HFFc6 (cell line): ENCODE results near the gene VEPH1. TPM values are rescaled to one million over a fixed set of nuclear protein-coding genes. Genes with fewer than 3 reads are reported as not detected.

Experiments
- DNase-seq: peaks from one replicate; pipeline ENCODE4 v3.0.0-alpha.2; 2018
- H3K27ac Mint-ChIP-seq: 2 replicates; pipeline ENCODE4 v1.8.0; 2020; ENCODE audit warnings: mild to moderate bottlenecking, mixed read lengths
- H3K27me3 Mint-ChIP-seq: 2 replicates; pipeline ENCODE4 v1.8.0; 2021; ENCODE audit warnings: mild to moderate bottlenecking, moderate library complexity, mixed read lengths; ENCODE audit not compliant: insufficient read depth
- H3K36me3 Mint-ChIP-seq: 2 replicates; pipeline ENCODE4 v1.8.0; 2021; ENCODE audit warnings: low read depth, mixed read lengths
- H3K4me1 Mint-ChIP-seq: 2 replicates; pipeline ENCODE4 v1.8.0; 2020; ENCODE audit warnings: low read depth, mixed read lengths
- H3K4me3 Mint-ChIP-seq: 2 replicates; pipeline ENCODE4 v1.8.0; 2020; ENCODE audit warnings: mild to moderate bottlenecking, moderate library complexity, mixed read lengths
- H3K9me3 Mint-ChIP-seq: 2 replicates; pipeline ENCODE4 v1.8.0; 2020; ENCODE audit warnings: mild to moderate bottlenecking, mixed read lengths
- total RNA-seq, 6 experiments: library from RNA; stranded (reverse); fragmentation: NEBNext Ultra II Directional; extraction: Animal tissue kit (Norgen Biotek cat#: 25700); gene quantifications; 2 replicates in 1 of 6; 3 replicates in 5 of 6; pipeline ENCODE4 v1.2.3, GENCODE V29; 2021
- TF ChIP-seq, protein P1 (sequence below): fragments of 200-600 bp; sonication (generic); IDR thresholded peaks from 2 replicates; pipeline ENCODE4 v1.5.0; 2021; ENCODE audit warnings: antibody characterized with exemption, mild to moderate bottlenecking

VEPH1 gene
- total RNA-seq, 6 experiments from 2014 or later = 33.3 to 72.7 (median 63.8) TPM

- H3K36me3 Mint-ChIP-seq = peaks cover 47% of the 10 kb centered on the region
- H3K9me3 Mint-ChIP-seq = no peaks in the 10 kb centered on the region
- H3K4me1 Mint-ChIP-seq = peaks cover 75% of the 10 kb centered on the region
- H3K4me3 Mint-ChIP-seq = no peak overlapping the region
- TF ChIP-seq, protein P1, sequence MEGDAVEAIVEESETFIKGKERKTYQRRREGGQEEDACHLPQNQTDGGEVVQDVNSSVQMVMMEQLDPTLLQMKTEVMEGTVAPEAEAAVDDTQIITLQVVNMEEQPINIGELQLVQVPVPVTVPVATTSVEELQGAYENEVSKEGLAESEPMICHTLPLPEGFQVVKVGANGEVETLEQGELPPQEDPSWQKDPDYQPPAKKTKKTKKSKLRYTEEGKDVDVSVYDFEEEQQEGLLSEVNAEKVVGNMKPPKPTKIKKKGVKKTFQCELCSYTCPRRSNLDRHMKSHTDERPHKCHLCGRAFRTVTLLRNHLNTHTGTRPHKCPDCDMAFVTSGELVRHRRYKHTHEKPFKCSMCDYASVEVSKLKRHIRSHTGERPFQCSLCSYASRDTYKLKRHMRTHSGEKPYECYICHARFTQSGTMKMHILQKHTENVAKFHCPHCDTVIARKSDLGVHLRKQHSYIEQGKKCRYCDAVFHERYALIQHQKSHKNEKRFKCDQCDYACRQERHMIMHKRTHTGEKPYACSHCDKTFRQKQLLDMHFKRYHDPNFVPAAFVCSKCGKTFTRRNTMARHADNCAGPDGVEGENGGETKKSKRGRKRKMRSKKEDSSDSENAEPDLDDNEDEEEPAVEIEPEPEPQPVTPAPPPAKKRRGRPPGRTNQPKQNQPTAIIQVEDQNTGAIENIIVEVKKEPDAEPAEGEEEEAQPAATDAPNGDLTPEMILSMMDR = no peak
- DNase-seq = no peak
- peak overlapping the region; percentile 72 for H3K27ac Mint-ChIP-seq
- H3K27me3 Mint-ChIP-seq = no peaks in the 10 kb centered on the region; the same call in 1 of the 2 replicates
Measured at GRCh38 chr3:157467200-157467599, 36.0 kb downstream of the VEPH1 start.

- TF ChIP-seq, protein P1 = no peak
- H3K4me1 Mint-ChIP-seq = peaks cover 74% of the 10 kb centered on the region
- DNase-seq = no peak
- H3K27me3 Mint-ChIP-seq = no peaks in the 10 kb centered on the region; the same call in 1 of the 2 replicates
- H3K36me3 Mint-ChIP-seq = peaks cover 51% of the 10 kb centered on the region
- no peak overlapping the region for H3K27ac Mint-ChIP-seq
- H3K4me3 Mint-ChIP-seq = no peak overlapping the region
- H3K9me3 Mint-ChIP-seq = no peaks in the 10 kb centered on the region
Measured at GRCh38 chr3:157465741-157466140, 37.5 kb downstream of the VEPH1 start.

- no peaks in the 10 kb centered on the region; the same call in 1 of the 2 replicates for H3K27me3 Mint-ChIP-seq
- DNase-seq = peak; percentile 57
Measured at GRCh38 chr3:157464321-157464720, 38.9 kb downstream of the VEPH1 start.

DNA sequence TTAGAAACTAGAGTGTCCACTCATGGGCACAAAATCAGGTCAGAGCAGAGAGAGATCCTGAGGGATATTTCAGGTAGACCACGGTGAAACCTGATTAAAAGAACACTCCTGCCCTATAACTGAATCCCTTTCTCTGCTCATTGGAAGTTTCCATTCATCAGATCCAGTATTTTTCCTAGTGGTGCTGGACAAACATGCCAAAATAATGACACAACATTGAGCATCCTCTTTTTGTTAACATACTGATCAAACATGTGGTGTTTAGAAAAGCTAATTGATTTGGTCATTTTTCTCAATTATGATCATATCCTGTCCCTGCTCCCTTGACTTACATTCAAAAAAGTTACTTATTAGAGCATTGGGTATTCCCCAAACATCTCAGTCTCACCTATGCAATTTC is 39.4 kb downstream of the VEPH1 start:
- H3K27me3 Mint-ChIP-seq = no peaks in the 10 kb centered on the region; the same call in 1 of the 2 replicates
- no peak for DNase-seq
- H3K4me1 Mint-ChIP-seq = peaks cover 84% of the 10 kb centered on the region
- TF ChIP-seq, protein P1 = no peak
- H3K4me3 Mint-ChIP-seq = peak overlapping the region; percentile 33; the same call in 1 of the 2 replicates
- peak overlapping the region; percentile 77 for H3K27ac Mint-ChIP-seq
- peaks cover 53% of the 10 kb centered on the region for H3K36me3 Mint-ChIP-seq
- no peaks in the 10 kb centered on the region for H3K9me3 Mint-ChIP-seq

More at GRCh38 chr3:157464321-157464720, 38.9 kb downstream of the VEPH1 start:
- peaks cover 55% of the 10 kb centered on the region for H3K36me3 Mint-ChIP-seq
- H3K4me3 Mint-ChIP-seq = peak overlapping the region; percentile 33; the same call in 1 of the 2 replicates
- no peaks in the 10 kb centered on the region for H3K9me3 Mint-ChIP-seq
- TF ChIP-seq, protein P1 = no peak
- peak overlapping the region; percentile 77 for H3K27ac Mint-ChIP-seq
- peaks cover 86% of the 10 kb centered on the region for H3K4me1 Mint-ChIP-seq

DNA sequence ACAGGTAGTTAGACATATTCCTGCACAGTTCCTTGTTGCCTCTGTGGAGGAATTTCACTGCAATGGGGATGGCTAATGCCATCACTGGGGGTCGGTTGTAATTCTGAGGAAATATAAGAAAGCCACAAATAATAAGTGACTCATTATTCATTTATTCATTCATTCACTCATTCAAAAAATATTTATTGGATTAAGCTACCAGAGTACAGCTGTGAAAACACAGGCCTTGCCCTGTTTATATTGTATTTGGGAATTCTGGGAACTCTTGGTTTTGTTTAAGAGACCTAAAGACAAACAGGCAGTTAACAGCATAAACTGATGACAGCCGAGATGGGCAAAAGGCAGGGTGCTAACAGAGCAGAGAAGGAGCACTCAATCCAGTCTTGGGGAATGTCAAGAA is 43.0 kb downstream of the VEPH1 start:
- peak; percentile 51 for DNase-seq
- Mint-ChIP-seq H3K4me3 (peak overlapping the region; percentile 54), H3K9me3 (no peaks in the 10 kb centered on the region), H3K36me3 (peaks cover 66% of the 10 kb centered on the region), H3K4me1 (peaks cover 54% of the 10 kb centered on the region), H3K27ac (peak overlapping the region; percentile 60), H3K27me3 (no peaks in the 10 kb centered on the region)
- TF ChIP-seq, protein P1 = no peak

- Mint-ChIP-seq H3K36me3 (peaks cover 69% of the 10 kb centered on the region), H3K27me3 (no peaks in the 10 kb centered on the region), H3K27ac (no peak overlapping the region; the same call in 1 of the 2 replicates), H3K9me3 (no peaks in the 10 kb centered on the region), H3K4me3 (peak overlapping the region; percentile 2; the same call in 1 of the 2 replicates), H3K4me1 (peaks cover 49% of the 10 kb centered on the region)
- TF ChIP-seq, protein P1 = no peak
- no peak for DNase-seq
Measured at GRCh38 chr3:157459706-157460105, 43.5 kb downstream of the VEPH1 start.
